LNCAP (cell line): Measurements from ENCODE around the gene FOXA2.

Source experiments
- CTCF ChIP-seq: fragments of 450-650 bp; IDR thresholded peaks from 2 replicates; pipeline ENCODE4 v1.5.1; 2017; ENCODE audit warnings: mild to moderate bottlenecking

FOXA2 gene

DNA sequence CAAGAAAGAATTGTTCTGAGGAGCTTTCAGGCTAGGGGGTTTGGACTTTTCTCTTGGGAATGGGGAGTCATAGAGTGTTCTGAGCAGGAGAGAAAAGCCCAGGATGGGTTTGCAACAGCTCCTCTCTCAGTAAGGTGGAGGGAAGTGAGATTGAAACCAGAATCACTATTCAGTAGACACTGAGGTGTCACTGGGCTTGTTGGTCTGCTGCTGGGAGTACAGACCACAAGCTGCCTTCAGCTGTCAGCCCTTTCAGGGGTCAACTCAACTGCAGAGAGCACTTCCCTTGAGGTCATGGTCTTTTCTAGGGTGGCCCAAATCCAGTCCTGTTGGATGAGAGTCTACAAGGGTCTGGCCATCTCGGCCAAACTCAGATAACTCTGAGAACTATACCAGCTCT lies 12.9 kb upstream of the FOXA2 start:
- no peak for TF ChIP-seq CTCF

GRCh38 chr20:22590662-22591061 lies 6.3 kb upstream of the FOXA2 start:
- no peak for TF ChIP-seq CTCF

DNA sequence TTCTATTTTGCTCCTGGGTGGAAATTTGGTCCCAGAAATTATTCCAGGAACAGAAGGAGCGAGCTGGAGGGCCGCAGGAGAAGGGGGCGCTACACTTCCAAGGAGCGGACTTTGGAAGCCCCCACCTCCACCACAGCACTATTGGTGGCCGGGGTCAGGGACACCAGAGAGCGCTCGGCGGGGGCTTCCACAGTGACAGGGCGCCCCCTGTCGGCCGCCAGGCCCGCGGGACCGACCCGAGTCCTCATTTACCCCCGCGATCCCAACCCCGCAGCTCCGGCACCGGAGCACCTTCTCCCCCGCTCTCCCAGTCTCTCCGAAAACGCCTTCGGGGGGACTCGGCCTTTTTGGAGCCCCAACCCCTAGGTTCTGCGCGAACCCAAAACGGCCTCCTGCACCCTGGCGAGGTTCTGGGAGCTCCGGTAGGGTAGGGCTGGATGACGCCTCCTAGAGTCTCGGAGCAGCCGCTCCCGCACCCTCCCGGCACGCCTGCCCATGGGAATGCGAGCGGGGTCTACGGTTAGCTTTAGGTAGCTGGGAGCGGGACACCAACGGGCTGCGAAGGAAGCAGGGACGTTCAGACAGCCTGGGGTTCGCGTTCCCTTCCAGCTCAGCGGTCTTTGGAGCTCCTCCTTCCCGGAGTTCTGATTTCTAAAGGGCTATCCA lies 2.4 kb upstream of the FOXA2 start:
- TF ChIP-seq CTCF: peak; percentile 86

DNA sequence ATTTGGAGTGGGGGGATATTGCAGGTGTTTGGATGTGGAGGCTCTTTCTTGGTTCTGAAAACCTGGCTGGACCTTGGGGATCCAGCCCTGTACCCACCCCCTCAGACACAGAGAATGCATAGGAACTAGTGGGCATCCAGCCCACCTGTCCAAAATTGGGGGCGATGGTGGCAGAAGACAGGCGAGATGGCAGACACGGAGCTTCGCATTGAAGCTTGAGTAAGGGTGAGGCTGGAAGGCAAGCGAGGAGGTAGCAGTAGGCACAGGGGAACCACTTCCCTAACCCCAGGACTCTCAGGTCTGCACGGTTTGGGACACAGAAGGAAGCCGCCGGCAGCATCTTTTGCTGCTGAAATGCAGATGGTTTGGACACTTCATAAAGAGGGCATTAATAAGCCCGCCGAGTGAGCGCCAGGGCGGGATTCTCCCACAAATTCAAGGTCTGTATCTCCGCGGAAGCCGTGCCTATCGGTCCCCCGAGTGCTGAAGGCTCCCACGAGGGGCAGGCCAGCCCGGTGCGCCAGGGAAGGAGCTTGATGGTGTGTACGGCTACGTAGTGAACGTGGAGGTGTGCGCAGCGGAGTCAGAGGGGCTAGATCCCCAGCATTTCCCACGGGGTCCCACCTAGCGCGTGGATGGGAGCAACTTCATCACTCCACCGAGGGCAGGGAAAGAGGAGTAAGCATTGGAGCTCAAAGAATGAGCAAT lies 1.6 kb upstream of the FOXA2 start:
- TF ChIP-seq CTCF: no peak

- no peak for TF ChIP-seq CTCF
Observed at GRCh38 chr20:22584922-22585785, 782 bp upstream of the FOXA2 start.

GRCh38 chr20:22583773-22584521 lies 425 bp downstream of the FOXA2 start:
- no peak for TF ChIP-seq CTCF
